ENCODE data around the gene PDE4A. TPM values are rescaled to one million over a fixed set of nuclear protein-coding genes. Genes with fewer than 3 reads are reported as not detected.

The PDE4A gene
- total and polyA plus RNA-seq, 5 donors from 2014 or later = 0.86 to 16.6 (median 4.0) TPM

DNA sequence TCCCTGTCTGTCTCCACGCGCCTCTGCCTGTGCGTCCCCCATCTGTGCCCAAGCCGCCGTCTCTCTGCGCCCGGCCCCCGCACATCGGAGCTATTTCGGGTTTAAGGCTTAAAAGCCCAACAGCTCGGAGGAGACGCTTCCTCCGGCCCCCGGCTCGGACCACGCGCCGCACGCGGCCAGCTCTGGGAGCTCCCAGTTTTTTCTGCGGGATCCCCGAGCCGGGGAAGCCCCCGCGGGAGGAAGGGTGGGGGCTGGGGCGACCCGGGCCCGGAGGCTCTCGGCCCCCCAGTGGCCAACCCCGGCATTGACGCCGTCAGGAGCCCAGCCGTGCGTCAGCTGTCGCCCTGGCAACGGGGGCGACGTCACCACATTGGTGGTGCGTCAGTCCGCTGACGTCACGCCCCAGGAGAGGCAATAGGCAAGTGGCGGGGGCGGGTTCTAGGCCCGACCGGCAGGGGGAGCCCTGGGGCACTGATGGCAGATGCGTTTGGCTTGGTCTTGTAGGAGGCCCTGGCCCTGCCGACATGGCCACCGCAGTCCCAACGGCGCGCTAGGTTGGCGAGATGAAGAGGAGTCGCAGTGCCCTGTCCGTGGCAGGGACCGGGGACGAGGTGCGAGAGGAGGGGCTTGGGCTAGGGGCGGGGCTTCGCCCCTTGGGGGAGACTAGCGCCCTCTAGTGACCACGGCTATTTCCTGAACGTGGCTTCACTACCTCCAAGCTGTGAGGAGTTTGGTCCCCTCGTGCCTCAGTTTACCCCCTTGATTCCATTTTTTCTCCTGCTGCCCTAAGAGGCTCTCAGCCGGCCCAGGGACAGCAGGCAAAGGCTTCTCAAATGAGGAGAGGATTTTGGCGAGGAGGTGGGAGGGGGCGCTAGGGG is 3.7 kb upstream of the PDE4A start:
- Mint-ChIP-seq H3K4me3 (peak overlapping the region; percentile 47 to 82 (median 78)), H3K27me3 (peaks cover 42% of the 10 kb centered on the region), H3K27ac (peak overlapping the region; percentile 95 to 97 (median 96)), H3K36me3 (no peaks in the 10 kb centered on the region), H3K9me3 (peaks cover 0 to 6% (median 0%) of the 10 kb centered on the region in 7 donors), H3K4me1 (peaks cover 6 to 63% (median 35%) of the 10 kb centered on the region in 4 donors)
- peaks cover 11% of the 10 kb centered on the region for H3K27me3 ChIP-seq (ENCODE audit: control insufficient read depth, insufficient read depth, low read length)
- H3K4me1 ChIP-seq (ENCODE audit: control insufficient read depth, insufficient read depth, low read length, poor library complexity, severe bottlenecking) = peaks cover 64% of the 10 kb centered on the region
- H3K27ac ChIP-seq (ENCODE audit: insufficient read depth, low read length, poor library complexity, severe bottlenecking) = peak overlapping the region; percentile 73
- DNase-seq = peak; percentile 89 to 96 (median 96)
- H3K9me3 ChIP-seq (ENCODE audit: control insufficient read depth in 2 of 2, low read length in 2 of 2) = no peaks in the 10 kb centered on the region
- H3K4me3 ChIP-seq (ENCODE audit: low read depth, low read length) = peak overlapping the region; percentile 59
- H3K36me3 ChIP-seq (ENCODE audit: control insufficient read depth, insufficient read depth, low read length) = no peaks in the 10 kb centered on the region
- ATAC-seq (ENCODE audit: low read depth in 2 of 2) = peak; percentile 66 to 72

DNA sequence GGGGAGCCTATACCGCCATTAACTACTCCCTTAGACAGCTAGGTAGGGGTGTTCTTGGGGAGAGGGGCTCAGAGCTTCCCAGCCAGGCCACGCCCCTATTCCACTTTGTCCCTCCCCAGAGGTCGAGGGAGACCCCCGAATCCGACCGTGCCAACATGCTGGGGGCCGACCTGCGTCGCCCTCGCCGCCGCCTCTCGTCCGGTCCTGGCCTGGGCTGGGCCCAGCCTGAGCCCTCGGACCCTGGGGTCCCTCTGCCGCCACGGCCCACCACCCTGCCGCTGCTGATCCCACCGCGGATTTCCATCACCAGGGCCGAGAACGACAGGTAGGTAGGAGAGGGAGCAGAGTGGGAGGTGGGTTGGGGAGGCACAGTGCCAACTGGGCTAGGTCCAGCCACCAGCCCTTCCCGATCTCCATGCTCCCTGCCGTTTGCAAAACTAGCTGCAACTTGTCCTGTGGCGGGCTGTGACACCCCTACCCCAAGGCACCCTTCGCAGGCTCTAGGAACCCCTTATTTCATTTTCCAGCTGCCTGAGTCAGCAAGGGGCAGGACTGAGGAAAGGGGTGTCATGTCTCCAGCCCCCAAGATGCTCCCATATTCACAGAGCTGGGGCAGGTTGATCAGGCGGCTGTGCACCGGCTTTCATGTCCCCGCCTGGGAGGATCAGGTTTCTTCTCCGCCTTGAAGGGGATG is 2.6 kb upstream of the PDE4A start:
- Histone ChIP-seq H3K36me3 (ENCODE audit: control insufficient read depth, insufficient read depth, low read length) (no peaks in the 10 kb centered on the region), H3K27me3 (ENCODE audit: control insufficient read depth, insufficient read depth, low read length) (peaks cover 18% of the 10 kb centered on the region), H3K27ac (ENCODE audit: insufficient read depth, low read length, poor library complexity, severe bottlenecking) (no peak overlapping the region), H3K4me3 (ENCODE audit: low read depth, low read length) (no peak overlapping the region), H3K9me3 (ENCODE audit: control insufficient read depth in 2 of 2, low read length in 2 of 2) (no peaks in the 10 kb centered on the region), H3K4me1 (ENCODE audit: control insufficient read depth, insufficient read depth, low read length, poor library complexity, severe bottlenecking) (peaks cover 56% of the 10 kb centered on the region)
- Mint-ChIP-seq H3K36me3 (no peaks in the 10 kb centered on the region), H3K9me3 (peaks cover 0 to 11% (median 0%) of the 10 kb centered on the region in 7 donors), H3K27ac (peak overlapping the region in 2 of 3 donors; percentile 73 to 97), H3K27me3 (peaks cover 48% of the 10 kb centered on the region), H3K4me3 (peak overlapping the region; percentile 53 to 83 (median 74)), H3K4me1 (peaks cover 0 to 58% (median 29%) of the 10 kb centered on the region in 4 donors)
- no peak for ATAC-seq (ENCODE audit: low read depth in 2 of 2)
- DNase-seq = peak in 1 of 3 donors; percentile 16

DNA sequence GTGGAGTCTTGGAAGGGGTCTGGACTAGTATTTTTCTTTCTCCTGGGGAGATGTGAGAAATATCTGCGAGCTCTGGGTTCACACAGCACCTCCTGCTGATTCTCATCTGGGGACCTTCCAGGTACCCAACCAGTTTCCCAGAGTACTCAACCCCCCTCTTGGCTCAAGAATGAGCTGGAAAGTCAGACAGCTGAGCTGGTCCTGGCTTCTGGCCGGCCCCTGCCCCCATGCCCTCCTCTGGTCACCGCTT is 2.2 kb upstream of the PDE4A start:
- H3K36me3 Mint-ChIP-seq = no peaks in the 10 kb centered on the region
- H3K4me1 ChIP-seq (ENCODE audit: control insufficient read depth, insufficient read depth, low read length, poor library complexity, severe bottlenecking) = peaks cover 52% of the 10 kb centered on the region
- H3K9me3 Mint-ChIP-seq = peaks cover 0 to 11% (median 0%) of the 10 kb centered on the region in 7 donors
- H3K27ac Mint-ChIP-seq = peak overlapping the region in 2 of 3 donors; percentile 56 to 73
- no peaks in the 10 kb centered on the region for H3K9me3 ChIP-seq (ENCODE audit: control insufficient read depth in 2 of 2, low read length in 2 of 2)
- no peak overlapping the region for H3K4me3 ChIP-seq (ENCODE audit: low read depth, low read length)
- DNase-seq (no peak), ATAC-seq (ENCODE audit: low read depth in 2 of 2) (no peak)
- peak overlapping the region; percentile 53 to 86 (median 82) for H3K4me3 Mint-ChIP-seq
- no peaks in the 10 kb centered on the region for H3K36me3 ChIP-seq (ENCODE audit: control insufficient read depth, insufficient read depth, low read length)
- no peak overlapping the region for H3K27ac ChIP-seq (ENCODE audit: insufficient read depth, low read length, poor library complexity, severe bottlenecking)
- peaks cover 49% of the 10 kb centered on the region for H3K27me3 Mint-ChIP-seq
- H3K4me1 Mint-ChIP-seq = peaks cover 0 to 55% (median 29%) of the 10 kb centered on the region in 4 donors
- H3K27me3 ChIP-seq (ENCODE audit: control insufficient read depth, insufficient read depth, low read length) = peaks cover 20% of the 10 kb centered on the region

DNA sequence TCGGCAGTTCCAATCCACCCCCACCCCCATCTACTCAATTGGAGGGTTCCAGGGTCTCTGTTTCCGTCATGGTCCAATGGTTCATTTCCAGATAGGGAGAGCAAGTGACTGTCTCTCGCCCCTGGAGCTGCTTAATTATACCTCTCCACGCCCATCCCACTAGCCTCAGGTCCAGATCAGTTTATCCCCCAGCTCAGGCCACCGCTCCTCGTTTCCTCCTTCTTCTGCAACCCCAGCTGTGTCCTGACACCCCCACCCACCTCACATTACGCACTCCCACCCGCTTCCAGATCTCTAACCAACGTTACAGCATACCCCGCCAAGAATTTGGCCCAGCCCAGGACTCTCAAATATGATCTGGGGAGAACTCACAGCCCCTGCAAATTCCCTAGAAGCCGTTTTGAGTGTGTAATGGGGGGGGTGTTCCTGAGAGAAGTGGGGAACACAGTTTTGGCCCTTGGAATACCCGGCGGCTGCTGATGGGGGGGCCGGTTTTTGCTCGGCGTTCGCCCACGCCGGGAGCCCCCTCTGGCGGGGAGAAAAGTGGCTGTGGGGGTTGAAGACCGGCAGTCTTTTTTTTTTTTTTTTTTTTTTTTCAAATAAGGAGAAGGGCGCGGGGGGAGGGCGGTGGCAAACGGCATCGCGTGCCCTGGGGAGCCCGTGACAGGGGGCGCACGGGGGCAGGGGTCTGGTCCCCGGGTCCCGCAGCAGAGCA is 1.7 kb upstream of the PDE4A start:
- peaks cover 23% of the 10 kb centered on the region for H3K27me3 ChIP-seq (ENCODE audit: control insufficient read depth, insufficient read depth, low read length)

DNA sequence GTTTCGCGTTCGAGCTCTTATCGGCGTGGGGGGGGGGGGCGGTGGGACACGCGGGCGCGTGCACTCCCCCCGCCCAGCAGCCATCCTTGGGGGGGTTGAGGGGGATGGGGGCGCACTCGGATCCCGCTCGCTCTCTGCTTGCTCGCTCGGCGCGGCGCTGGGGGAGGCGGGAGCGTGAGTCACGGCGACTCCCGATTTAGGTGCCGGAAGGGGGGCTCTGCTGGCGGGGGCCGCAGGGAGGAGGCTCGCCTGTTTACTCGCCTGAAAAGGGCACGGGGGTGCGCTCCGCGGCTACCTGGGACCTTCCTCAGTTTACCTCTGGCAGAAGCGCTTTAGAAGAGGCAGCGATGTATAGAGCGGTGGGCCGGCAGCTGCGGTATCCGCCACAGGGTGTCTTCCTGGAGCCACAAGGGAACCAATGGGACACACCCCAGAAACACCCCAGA is 1.1 kb upstream of the PDE4A start:
- Mint-ChIP-seq H3K9me3 (peaks cover 0 to 11% (median 0%) of the 10 kb centered on the region in 7 donors), H3K27me3 (peaks cover 56% of the 10 kb centered on the region), H3K4me3 (peak overlapping the region; percentile 76 to 97 (median 85)), H3K36me3 (no peaks in the 10 kb centered on the region), H3K4me1 (peaks cover 0 to 64% (median 34%) of the 10 kb centered on the region in 4 donors), H3K27ac (peak overlapping the region in 2 of 3 donors; percentile 78 to 95)
- H3K27me3 ChIP-seq (ENCODE audit: control insufficient read depth, insufficient read depth, low read length) = peaks cover 25% of the 10 kb centered on the region
- ATAC-seq (ENCODE audit: low read depth in 2 of 2) (no peak), DNase-seq (no peak)
- H3K4me1 ChIP-seq (ENCODE audit: control insufficient read depth, insufficient read depth, low read length, poor library complexity, severe bottlenecking) = peaks cover 61% of the 10 kb centered on the region
- no peaks in the 10 kb centered on the region for H3K9me3 ChIP-seq (ENCODE audit: control insufficient read depth in 2 of 2, low read length in 2 of 2)
- no peak overlapping the region for H3K27ac ChIP-seq (ENCODE audit: insufficient read depth, low read length, poor library complexity, severe bottlenecking)
- peak overlapping the region; percentile 52 for H3K4me3 ChIP-seq (ENCODE audit: low read depth, low read length)
- H3K36me3 ChIP-seq (ENCODE audit: control insufficient read depth, insufficient read depth, low read length) = no peaks in the 10 kb centered on the region

More for the DNA sequence above, 1.7 kb upstream of the PDE4A start:
- no peak overlapping the region for H3K4me3 ChIP-seq (ENCODE audit: low read depth, low read length)
- DNase-seq (peak in 1 of 3 donors; percentile 18), ATAC-seq (ENCODE audit: low read depth in 2 of 2) (no peak)
- peaks cover 55% of the 10 kb centered on the region for H3K4me1 ChIP-seq (ENCODE audit: control insufficient read depth, insufficient read depth, low read length, poor library complexity, severe bottlenecking)
- H3K27me3 Mint-ChIP-seq = peaks cover 53% of the 10 kb centered on the region
- peaks cover 0 to 11% (median 0%) of the 10 kb centered on the region in 7 donors for H3K9me3 Mint-ChIP-seq
- H3K36me3 ChIP-seq (ENCODE audit: control insufficient read depth, insufficient read depth, low read length) = no peaks in the 10 kb centered on the region
- peak overlapping the region; percentile 56 to 86 (median 73) for H3K27ac Mint-ChIP-seq
- H3K4me3 Mint-ChIP-seq = peak overlapping the region; percentile 53 to 86 (median 82)
- no peaks in the 10 kb centered on the region for H3K36me3 Mint-ChIP-seq
- peaks cover 0 to 58% (median 32%) of the 10 kb centered on the region in 4 donors for H3K4me1 Mint-ChIP-seq
- H3K27ac ChIP-seq (ENCODE audit: insufficient read depth, low read length, poor library complexity, severe bottlenecking) = no peak overlapping the region
- H3K9me3 ChIP-seq (ENCODE audit: control insufficient read depth in 2 of 2, low read length in 2 of 2) = no peaks in the 10 kb centered on the region

DNA sequence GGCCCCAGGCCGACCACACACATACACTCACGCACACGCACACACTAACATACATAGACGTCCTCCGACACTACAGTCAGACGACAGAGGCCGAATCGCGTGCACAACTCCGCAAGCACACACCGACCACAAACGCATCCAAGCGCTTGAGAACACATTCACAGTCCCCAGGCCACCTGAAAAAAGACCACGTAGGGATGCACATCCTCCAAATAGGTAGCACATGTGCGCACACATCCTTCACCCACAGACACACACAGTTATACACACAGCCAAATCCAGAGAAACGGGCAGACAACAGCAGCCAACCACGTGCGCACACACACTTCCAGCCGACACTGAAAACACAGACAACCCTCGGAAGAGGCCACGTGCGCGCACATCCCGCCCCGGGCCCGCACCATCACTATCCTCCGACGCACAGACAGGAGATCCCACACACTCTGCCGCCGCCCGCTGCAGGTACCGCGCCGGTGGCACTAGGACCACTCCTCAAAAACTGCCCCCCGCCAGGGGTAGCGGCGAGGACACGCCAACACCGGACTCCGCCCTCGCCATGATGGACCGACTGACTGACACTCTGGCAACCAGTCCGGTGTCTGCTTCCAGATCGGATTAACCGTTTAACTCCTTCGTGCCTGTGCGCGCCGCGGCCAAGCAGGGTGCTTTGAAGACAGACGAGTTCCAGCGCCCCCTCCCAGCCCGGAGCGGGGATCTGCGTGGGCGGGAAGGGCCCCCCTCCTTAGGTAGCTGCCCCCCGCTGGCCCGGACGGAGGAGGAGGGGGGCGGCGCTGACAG is 493 bp upstream of the PDE4A start:
- DNase-seq = peak in 2 of 3 donors; percentile 58 to 76
- no peak overlapping the region for H3K27ac ChIP-seq (ENCODE audit: insufficient read depth, low read length, poor library complexity, severe bottlenecking)

More for the DNA sequence above, 493 bp upstream of the PDE4A start:
- Histone ChIP-seq H3K4me3 (ENCODE audit: low read depth, low read length) (peak overlapping the region; percentile 52), H3K9me3 (ENCODE audit: control insufficient read depth in 2 of 2, low read length in 2 of 2) (no peaks in the 10 kb centered on the region), H3K4me1 (ENCODE audit: control insufficient read depth, insufficient read depth, low read length, poor library complexity, severe bottlenecking) (peaks cover 67% of the 10 kb centered on the region), H3K27me3 (ENCODE audit: control insufficient read depth, insufficient read depth, low read length) (peaks cover 25% of the 10 kb centered on the region), H3K36me3 (ENCODE audit: control insufficient read depth, insufficient read depth, low read length) (no peaks in the 10 kb centered on the region)
- Mint-ChIP-seq H3K27me3 (peaks cover 56% of the 10 kb centered on the region), H3K4me3 (peak overlapping the region; percentile 76 to 97 (median 85)), H3K36me3 (no peaks in the 10 kb centered on the region), H3K9me3 (peaks cover 0 to 11% (median 0%) of the 10 kb centered on the region in 7 donors), H3K4me1 (peaks cover 0 to 69% (median 34%) of the 10 kb centered on the region in 4 donors), H3K27ac (peak overlapping the region in 2 of 3 donors; percentile 78 to 95)
- ATAC-seq (ENCODE audit: low read depth in 2 of 2) = peak; percentile 4 to 5

Data from CD4-positive, CD25-positive, alpha-beta regulatory T cell (primary cell).